Measurements from ENCODE around the gene SPINK1.

- TF ChIP-seq CTCF (IDR thresholded peaks at IDR 0.05) (no peak), POLR2A (IDR thresholded peaks at IDR 0.05) (no peak)
These were observed 45.3 kb downstream of the SPINK1 start for GRCh38 chr5:147786142-147786541.

All from lower leg skin (tissue), 3 donors.